ENCODE data around the gene UXS1. TPM values are rescaled to one million over a fixed set of nuclear protein-coding genes. Genes with fewer than 3 reads are reported as not detected.

UXS1 gene
- total and polyA plus RNA-seq, 9 of the 15 experiments (the other 6 are each of a cell fraction or from before 2014, with no cell fraction given): 5.8 to 25.8 (median 15.0) TPM

- no peak for TF ChIP-seq CLOCK (CRISPR knock-in tag; IDR thresholded peaks at IDR 0.05; ENCODE audit: borderline replicate concordance)
- TF ChIP-seq SFPQ (IDR thresholded peaks at IDR 0.05; ENCODE audit: low read depth, low read length): no peak
- TF ChIP-seq TBL1XR1 (IDR thresholded peaks at IDR 0.05; ENCODE audit: low read length in 2 of 2): no peak
- TF ChIP-seq PHTF2 (CRISPR knock-in tag; IDR thresholded peaks at IDR 0.05): no peak
These were observed 39.2 kb upstream of the UXS1 start (continued) for GRCh38 chr2:106233350-106233706.

- Histone ChIP-seq H3K36me3 (ENCODE audit: control insufficient read depth, insufficient read depth, low read length) (no peaks in the 10 kb centered on the region), H4K20me1 (replicated peaks; ENCODE audit: control insufficient read depth, insufficient read depth, low read length) (no peaks in the 10 kb centered on the region), H3K4me3 (no peak overlapping the region), H2AFZ (ENCODE audit: low read depth, low read length) (no peak overlapping the region), H3K9me3 (replicated peaks; ENCODE audit: control insufficient read depth, insufficient read depth, low read depth, low read length) (no peaks in the 10 kb centered on the region), H3K9me1 (ENCODE audit: control insufficient read depth, insufficient read depth, low read length) (no peaks in the 10 kb centered on the region), H3K27ac (ENCODE audit: extremely low read depth, low read depth, low read length) (no peak overlapping the region), H3K9ac (ENCODE audit: insufficient read depth in 1 of 2, low read depth in 2 of 2, low read length in 2 of 2) (no peak overlapping the region), H3K4me2 (ENCODE audit: insufficient read depth, low read length) (no peak overlapping the region), H3K27me3 (ENCODE audit: control insufficient read depth in 2 of 2, insufficient read depth in 2 of 2, low read length in 2 of 2) (no peaks in the 10 kb centered on the region), H3K79me2 (ENCODE audit: control insufficient read depth, insufficient read depth, low read length) (no peaks in the 10 kb centered on the region), H3K4me1 (replicated peaks in 1 of 2; ENCODE audit: control insufficient read depth in 2 of 2, insufficient read depth in 2 of 2, low read length in 2 of 2) (no peaks in the 10 kb centered on the region)
- ATAC-seq (no peak), DNase-seq (ENCODE audit: extremely low read depth in 1 of 4, low spot score in 3 of 4) (no peak), FAIRE-seq (no peak)
- POLR2A ChIA-PET: interaction anchor here (0.6 kb wide), 1 partner anchor 1566 kb away, joined by 4 read pairs; no protein-coding TSS in a partner anchor
- intact Hi-C loops (cut with micrococcal nuclease): no loop called here
- in situ Hi-C loops (cut with MboI): no loop called here
- CTCF ChIA-PET (ENCODE audit: low intra/inter-chr PET ratio): no interaction called here
- BruUV-seq (replicated peaks): no TSS peak
- 0% methylated on average over 1 of the region's 1 CpG for WGBS (ENCODE audit: insufficient coverage, low coverage, missing lambda C conversion rate)
- TF ChIP-seq THRA (IDR thresholded peaks at IDR 0.05) (no peak), LARP7 (IDR thresholded peaks at IDR 0.05) (no peak), MAFF (IDR thresholded peaks at IDR 0.05; ENCODE audit: low read length) (no peak), GTF2B (IDR thresholded peaks at IDR 0.05; ENCODE audit: extremely low read depth, insufficient read length) (no peak), TSHZ1 (CRISPR knock-in tag; IDR thresholded peaks at IDR 0.05) (no peak)
These were observed 38.7 kb upstream of the UXS1 start for GRCh38 chr2:106232638-106233349.

All from K562 (cell line).